Left renal pelvis (tissue), 4 donors: Measurements from ENCODE around the gene GUCA1C. TPM values are rescaled to one million over a fixed set of nuclear protein-coding genes. Genes with fewer than 3 reads are reported as not detected.
A peak's percentile ranks its signal among the peaks of the same experiment; 100 is the strongest.

ENCODE experiments used
- DNase-seq, 4 donors: peaks; one replicate each; pipeline ENCODE4 v3.0.0-alpha.2; 2013; ENCODE audit warnings: low read depth in 4 of 4, low spot score in 3 of 4
- polyA plus RNA-seq, 4 donors: library from polyadenylated mRNA; unstranded; fragments of 120-200 nt; gene quantifications; one replicate each; pipeline ENCODE4 v1.2.1, GENCODE V29; 2013; ENCODE audit not compliant: insufficient read length in 4 of 4

The GUCA1C gene
- polyA plus RNA-seq, 4 donors, result 0.26 to 0.27 TPM; not detected in 2

- peak in 1 of 4 donors; percentile 45 for DNase-seq
Observed at GRCh38 chr3:108914774-108915641, 38.7 kb downstream of the GUCA1C start.

- DNase-seq, result no peak
Observed at GRCh38 chr3:108909799-108910198, 43.9 kb downstream of the GUCA1C start.

GRCh38 chr3:108907194-108907593 lies 46.5 kb downstream of the GUCA1C start:
- DNase-seq, result no peak

- DNase-seq, result no peak
Observed at GRCh38 chr3:108899530-108899929, 54.1 kb downstream of the GUCA1C start.

- DNase-seq, result no peak
Observed at GRCh38 chr3:108897883-108898282, 55.8 kb downstream of the GUCA1C start.

- DNase-seq, result no peak
Observed at GRCh38 chr3:108894981-108895380, 58.7 kb downstream of the GUCA1C start.

- no peak for DNase-seq
Observed at GRCh38 chr3:108891833-108892232, 61.8 kb downstream of the GUCA1C start.

- DNase-seq, result no peak
Observed at GRCh38 chr3:108887777-108888176, 65.9 kb downstream of the GUCA1C start.

- DNase-seq, result no peak
Observed at GRCh38 chr3:108887121-108887520, 66.6 kb downstream of the GUCA1C start.

- DNase-seq, result no peak
Observed at GRCh38 chr3:108883373-108883772, 70.3 kb downstream of the GUCA1C start.

- DNase-seq, result no peak
Observed at GRCh38 chr3:108882762-108883161, 70.9 kb downstream of the GUCA1C start.

- DNase-seq, result no peak
Observed at GRCh38 chr3:108879915-108880314, 73.8 kb downstream of the GUCA1C start.

GRCh38 chr3:108877901-108878300 lies 75.8 kb downstream of the GUCA1C start:
- no peak for DNase-seq

GRCh38 chr3:108863799-108864135 lies 89.9 kb downstream of the GUCA1C start:
- no peak for DNase-seq

- no peak for DNase-seq
Observed at GRCh38 chr3:108862865-108863798, 90.5 kb downstream of the GUCA1C start.

- no peak for DNase-seq
Observed at GRCh38 chr3:108861401-108861800, 92.3 kb downstream of the GUCA1C start.

Other genes with a start within 250 kb of the GUCA1C start
- not detected for gene RETNLB, start 196.5 kb downstream of the GUCA1C start, polyA plus RNA-seq
- gene TRAT1, start 131.1 kb downstream of the GUCA1C start, polyA plus RNA-seq, result under 1 TPM in 1 of 4 donors, not detected in 3; 0.40 TPM
- under 1 TPM; 0.20 to 0.83 (median 0.59) TPM for gene MORC1, start 164.3 kb upstream of the GUCA1C start, polyA plus RNA-seq
- 10 to 100 TPM in 3 of 4 donors, under 1 TPM in 1; 0.27 to 17.5 (median 12.9) TPM for gene C3orf85, start 182.8 kb upstream of the GUCA1C start, polyA plus RNA-seq